Stimulated activated CD4-positive, alpha-beta T cell treated with anti-CD3 and anti-CD28 coated beads, Interleukin-15, amount 100 ng/mL, for 48 hours (primary cell): ENCODE measurements around the gene KHNYN.

Experiments
- DNase-seq, 2 donors: peaks; one replicate each; pipeline ENCODE4 v3.0.0-alpha.2; 2020; ENCODE audit warnings: low read depth in 2 of 2

KHNYN gene

GRCh38 chr14:24422694-24423601 is 6.8 kb upstream of the KHNYN start:
- no peak for DNase-seq

- no peak for DNase-seq
These were observed 4.0 kb upstream of the KHNYN start for GRCh38 chr14:24425704-24426103.

- no peak for DNase-seq
These were observed 3.4 kb upstream of the KHNYN start for GRCh38 chr14:24426150-24426911.

GRCh38 chr14:24426912-24427536 is 2.7 kb upstream of the KHNYN start:
- DNase-seq, result no peak

GRCh38 chr14:24427537-24428508 is 1.9 kb upstream of the KHNYN start:
- DNase-seq, result no peak

GRCh38 chr14:24428628-24429394 is 943 bp upstream of the KHNYN start:
- no peak for DNase-seq

- peak; percentile 32 to 37 for DNase-seq
These were observed 458 bp downstream of the KHNYN start for GRCh38 chr14:24430143-24430681.

GRCh38 chr14:24430682-24431568 is 1.2 kb downstream of the KHNYN start:
- DNase-seq, result peak; percentile 56 to 62

GRCh38 chr14:24431569-24432258 is 2.0 kb downstream of the KHNYN start:
- peak; percentile 87 to 94 for DNase-seq

GRCh38 chr14:24432259-24433131 is 2.7 kb downstream of the KHNYN start:
- no peak for DNase-seq

GRCh38 chr14:24434036-24434435 is 4.3 kb downstream of the KHNYN start:
- DNase-seq, result no peak

- DNase-seq, result no peak
These were observed 4.9 kb downstream of the KHNYN start for GRCh38 chr14:24434676-24435075.

- DNase-seq, result no peak
These were observed 5.5 kb downstream of the KHNYN start for GRCh38 chr14:24435192-24435810.

- no peak for DNase-seq
These were observed 6.2 kb downstream of the KHNYN start for GRCh38 chr14:24435998-24436354.

- DNase-seq, result no peak
These were observed 6.7 kb downstream of the KHNYN start for GRCh38 chr14:24436355-24437019.

- DNase-seq, result no peak
These were observed 7.4 kb downstream of the KHNYN start for GRCh38 chr14:24437020-24437735.
